IPS-15b (cell line): ENCODE measurements around the gene CASKIN2.
"Not testable (repeated sequence)": the region's sequence is repeated elsewhere in the genome, so short reads cannot be mapped to it uniquely, and the experiment has no call there.

ENCODE experiments used
- H3K27me3 ChIP-seq: one replicate; pipeline ENCODE4 v1.6.1; 2013; ENCODE audit warnings: low read length; ENCODE audit not compliant: control insufficient read depth, insufficient read depth
- H3K36me3 ChIP-seq: one replicate; pipeline ENCODE4 v1.6.1; 2013; ENCODE audit warnings: low read length; ENCODE audit not compliant: control insufficient read depth, insufficient read depth
- H3K4me1 ChIP-seq: one replicate; pipeline ENCODE4 v1.6.1; 2013; ENCODE audit warnings: mild to moderate bottlenecking, low read length; ENCODE audit not compliant: control insufficient read depth, insufficient read depth
- H3K4me3 ChIP-seq: one replicate; pipeline ENCODE4 v1.5.1; 2013; ENCODE audit warnings: low read depth, low read length
- H3K9ac ChIP-seq: one replicate; pipeline ENCODE4 v1.6.1; 2013; ENCODE audit warnings: low read depth, mild to moderate bottlenecking, low read length
- H3K9me3 ChIP-seq: one replicate; pipeline ENCODE4 v1.6.1; 2013; ENCODE audit warnings: mild to moderate bottlenecking, low read length; ENCODE audit not compliant: control insufficient read depth, insufficient read depth

Gene CASKIN2

GRCh38 chr17:75463603-75464002 lies 51.7 kb downstream of the CASKIN2 start:
- no peaks in the 10 kb centered on the region for H3K36me3 ChIP-seq
- no peak overlapping the region for H3K4me3 ChIP-seq
- H3K27me3 ChIP-seq, result no peaks in the 10 kb centered on the region
- H3K9ac ChIP-seq, result no peak overlapping the region
- no peaks in the 10 kb centered on the region for H3K9me3 ChIP-seq
- no peaks in the 10 kb centered on the region for H3K4me1 ChIP-seq

GRCh38 chr17:75460295-75460694 lies 55.0 kb downstream of the CASKIN2 start:
- Histone ChIP-seq H3K9ac (no peak overlapping the region), H3K4me3 (no peak overlapping the region), H3K36me3 (no peaks in the 10 kb centered on the region), H3K9me3 (no peaks in the 10 kb centered on the region), H3K4me1 (no peaks in the 10 kb centered on the region), H3K27me3 (no peaks in the 10 kb centered on the region)

- Histone ChIP-seq H3K36me3 (no peaks in the 10 kb centered on the region), H3K9me3 (no peaks in the 10 kb centered on the region), H3K9ac (no peak overlapping the region), H3K27me3 (no peaks in the 10 kb centered on the region), H3K4me3 (no peak overlapping the region), H3K4me1 (no peaks in the 10 kb centered on the region)
Observed at GRCh38 chr17:75459590-75460267, 55.6 kb downstream of the CASKIN2 start.

DNA sequence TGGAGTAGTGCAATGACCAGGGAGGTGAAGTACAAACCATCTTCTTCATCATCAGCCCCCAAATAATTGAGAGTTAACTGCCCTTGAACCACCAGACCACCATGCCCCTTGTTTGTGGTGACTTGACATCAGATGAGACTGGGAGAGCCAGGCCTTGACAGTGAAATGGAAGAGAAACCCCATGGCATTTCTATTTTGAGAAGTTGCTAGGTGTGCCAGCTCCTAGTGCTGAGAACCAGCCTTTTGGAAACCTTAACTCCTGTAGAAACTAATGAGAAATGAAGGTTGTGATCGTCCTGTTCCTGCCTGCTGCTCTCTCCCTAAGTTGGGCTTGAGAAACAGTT lies 56.1 kb downstream of the CASKIN2 start:
- no peaks in the 10 kb centered on the region for H3K36me3 ChIP-seq
- H3K9me3 ChIP-seq, result no peaks in the 10 kb centered on the region
- no peak overlapping the region for H3K9ac ChIP-seq
- H3K27me3 ChIP-seq, result no peaks in the 10 kb centered on the region
- no peaks in the 10 kb centered on the region for H3K4me1 ChIP-seq
- H3K4me3 ChIP-seq, result no peak overlapping the region

GRCh38 chr17:75457047-75457654 lies 58.2 kb downstream of the CASKIN2 start:
- no peaks in the 10 kb centered on the region for H3K4me1 ChIP-seq

GRCh38 chr17:75456417-75457046 lies 58.8 kb downstream of the CASKIN2 start, which contains the start of gene TMEM94:
Gene TMEM94 (plus strand): TSS chr17:75456635. CDS start chr17:75471906, 15,271 bp downstream.
- Histone ChIP-seq H3K36me3 (no peaks in the 10 kb centered on the region), H3K4me1 (no peaks in the 10 kb centered on the region), H3K4me3 (peak within 1 kb of the TSS; percentile 67), H3K9me3 (no peaks in the 10 kb centered on the region), H3K9ac (peak within 1 kb of the TSS; percentile 82), H3K27me3 (no peaks in the 10 kb centered on the region)

More at GRCh38 chr17:75457047-75457654, 58.2 kb downstream of the CASKIN2 start:
- Histone ChIP-seq H3K36me3 (no peaks in the 10 kb centered on the region), H3K9ac (peak overlapping the region; percentile 82), H3K9me3 (no peaks in the 10 kb centered on the region), H3K4me3 (peak overlapping the region; percentile 67), H3K27me3 (no peaks in the 10 kb centered on the region)

DNA sequence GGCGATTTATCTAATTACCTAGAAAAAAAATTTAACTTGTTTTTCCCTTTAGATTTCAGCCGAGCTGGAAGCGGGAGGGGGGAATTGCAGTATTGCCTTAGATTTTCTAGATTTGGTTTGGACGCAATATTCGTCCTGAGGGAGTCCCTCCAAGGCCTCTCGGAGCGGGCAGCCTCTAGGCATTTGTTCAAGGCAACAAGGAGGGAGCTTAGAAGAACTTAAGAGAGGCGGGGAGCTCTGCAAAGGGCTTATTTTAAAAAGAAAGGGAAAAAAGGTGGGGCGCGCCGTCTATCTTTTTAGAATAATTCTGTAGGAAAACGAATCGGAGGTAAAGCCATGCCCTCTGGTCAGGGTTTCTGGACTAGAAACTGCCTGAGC lies 59.3 kb downstream of the CASKIN2 start:
- no peaks in the 10 kb centered on the region for H3K27me3 ChIP-seq

GRCh38 chr17:75454672-75455071 lies 60.7 kb downstream of the CASKIN2 start:
- not testable (repeated sequence) for H3K9me3 ChIP-seq, H3K27me3 ChIP-seq, H3K4me1 ChIP-seq, H3K36me3 ChIP-seq, H3K4me3 ChIP-seq, H3K9ac ChIP-seq

More for the DNA sequence above, 59.3 kb downstream of the CASKIN2 start:
- H3K9me3 ChIP-seq, result no peaks in the 10 kb centered on the region
- no peaks in the 10 kb centered on the region for H3K4me1 ChIP-seq
- H3K36me3 ChIP-seq, result no peaks in the 10 kb centered on the region
- H3K9ac ChIP-seq, result peak overlapping the region; percentile 73
- peak overlapping the region; percentile 64 for H3K4me3 ChIP-seq

GRCh38 chr17:75454193-75454592 lies 61.1 kb downstream of the CASKIN2 start:
- Histone ChIP-seq H3K4me1 (no peaks in the 10 kb centered on the region), H3K9ac (no peak overlapping the region), H3K9me3 (no peaks in the 10 kb centered on the region), H3K4me3 (no peak overlapping the region), H3K36me3 (no peaks in the 10 kb centered on the region), H3K27me3 (no peaks in the 10 kb centered on the region)

DNA sequence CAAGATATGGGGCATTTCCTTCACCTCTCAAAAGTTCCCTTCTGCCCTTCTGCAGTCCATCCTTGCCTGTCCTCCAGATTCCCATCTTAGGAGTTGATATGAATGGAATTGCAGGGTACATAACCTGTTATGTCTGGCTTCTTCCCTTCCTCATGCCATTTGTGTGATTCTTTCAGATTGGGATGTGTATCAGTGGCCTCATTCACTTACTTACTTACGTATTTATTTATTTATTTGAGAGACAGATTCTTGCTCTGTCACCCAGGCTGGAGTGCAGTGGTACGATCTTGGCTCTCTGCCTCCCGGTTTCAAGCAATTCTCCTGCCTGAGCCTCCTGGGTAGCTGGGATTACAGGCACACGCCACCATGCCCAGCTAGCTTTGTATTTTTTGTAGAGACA lies 65.1 kb downstream of the CASKIN2 start:
- Histone ChIP-seq H3K4me1 (no peaks in the 10 kb centered on the region), H3K4me3 (no peak overlapping the region)

More for the DNA sequence above, 65.1 kb downstream of the CASKIN2 start:
- H3K9me3 ChIP-seq, result no peaks in the 10 kb centered on the region
- no peaks in the 10 kb centered on the region for H3K27me3 ChIP-seq
- no peaks in the 10 kb centered on the region for H3K36me3 ChIP-seq
- no peak overlapping the region for H3K9ac ChIP-seq
